DMS153 (cell line): ENCODE data around the gene TAP2.
"Not testable (repeated sequence)": the region's sequence is repeated elsewhere in the genome, so short reads cannot be mapped to it uniquely, and the experiment has no call there.

Source experiments
- DNase-seq: peaks from one replicate; lab custom pipeline; 2025; lab: John Stamatoyannopoulos, UW

TAP2 gene

DNA sequence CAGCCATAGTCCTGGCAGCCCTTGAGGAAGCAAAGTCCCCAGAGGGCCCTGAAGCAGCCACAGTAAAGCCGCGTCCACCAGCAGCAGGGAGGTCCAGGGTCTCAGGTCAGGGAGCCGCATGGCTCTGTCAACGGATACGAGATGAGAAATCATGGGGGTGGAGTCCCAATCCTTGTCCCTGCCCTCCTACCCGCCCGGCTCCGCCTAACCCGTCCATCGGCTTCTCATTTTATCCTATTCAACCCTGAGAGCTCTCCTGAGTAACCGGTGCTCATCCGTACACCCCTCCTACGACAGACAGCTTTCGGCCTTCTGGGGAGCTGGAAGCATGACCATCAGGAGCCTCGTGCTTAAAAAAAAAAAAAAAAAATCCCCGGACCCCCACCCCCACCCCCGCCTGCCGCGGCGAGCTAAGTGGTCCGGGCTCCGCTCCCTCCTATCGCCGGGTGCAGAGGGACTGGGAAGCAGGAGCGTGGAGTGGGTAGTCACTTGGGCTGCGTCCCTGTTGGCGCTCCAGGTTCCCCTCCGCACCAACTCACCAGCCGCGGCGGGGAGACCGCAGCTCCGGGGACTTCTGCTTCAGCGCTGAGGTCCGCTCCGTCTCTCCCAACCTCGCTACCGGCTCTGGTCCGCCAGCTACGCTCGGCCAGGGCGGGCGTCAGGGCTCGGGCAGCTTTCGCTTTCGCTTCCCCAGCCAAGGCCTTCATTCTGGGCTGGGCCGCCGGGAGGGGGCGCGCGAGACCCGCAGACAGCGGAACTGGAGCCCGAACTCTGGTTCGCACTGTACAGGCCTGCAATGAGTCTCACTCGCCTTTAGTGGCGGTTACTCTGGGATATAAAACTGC, at the start of gene TAP2:
TAP2 (minus strand) TSS at position 626 of the 845 bp plus-strand sequence; CDS start at position 120, 506 bp downstream.
- peak; percentile 83 for DNase-seq

DNA sequence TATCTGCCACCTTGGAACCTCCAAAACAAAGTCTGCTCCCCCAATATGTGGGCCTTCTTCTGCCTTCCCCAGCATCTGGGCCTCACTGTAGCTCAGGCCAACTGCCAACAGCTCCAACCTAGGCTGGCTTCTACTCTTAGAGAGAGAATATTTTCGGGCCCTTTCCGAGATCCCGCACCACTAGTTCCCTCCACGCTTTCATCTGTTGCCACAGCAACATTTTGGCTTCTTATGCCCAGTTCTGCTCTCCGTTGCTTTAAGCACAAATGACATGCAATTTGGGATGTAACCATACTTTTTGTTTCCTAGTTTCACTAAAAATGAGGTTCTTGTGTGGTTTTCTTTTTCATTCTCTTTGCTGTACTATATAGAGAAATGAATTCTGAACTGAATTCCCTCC, 49.1 kb upstream of the TAP2 start:
- no peak for DNase-seq

DNA sequence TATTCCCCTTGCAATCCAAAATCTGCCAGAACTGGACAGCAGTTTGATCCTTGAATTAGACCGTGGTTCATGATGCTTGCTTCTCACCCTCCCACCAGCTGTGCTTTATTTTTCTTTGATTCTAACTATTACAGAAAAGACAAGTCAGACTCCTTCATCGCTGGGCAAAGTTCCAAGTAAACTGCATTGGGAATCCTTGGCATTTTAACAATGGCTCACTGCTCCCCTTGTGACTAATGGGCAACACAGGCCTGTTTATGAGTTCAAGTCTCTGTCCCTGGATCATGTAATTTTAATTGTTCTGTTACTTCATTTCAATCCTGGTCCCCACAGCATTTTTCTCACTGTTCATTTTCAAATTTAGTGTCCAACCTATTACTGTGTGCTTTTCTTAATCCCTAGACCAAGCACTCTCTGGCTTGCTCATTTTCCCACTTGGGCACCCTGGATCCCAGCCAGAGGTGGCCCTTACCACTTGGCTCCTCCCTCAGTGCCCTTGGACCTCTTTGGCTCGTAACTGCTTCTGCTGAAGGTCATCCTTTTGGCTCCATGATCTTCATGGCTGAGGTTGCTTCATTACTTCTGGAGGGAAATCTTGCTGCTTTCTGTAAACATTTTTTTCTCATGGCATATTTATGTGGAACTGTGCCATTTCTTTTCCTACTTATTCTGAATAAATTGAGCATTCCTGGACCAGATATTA, 48.3 kb upstream of the TAP2 start:
- no peak for DNase-seq

DNA sequence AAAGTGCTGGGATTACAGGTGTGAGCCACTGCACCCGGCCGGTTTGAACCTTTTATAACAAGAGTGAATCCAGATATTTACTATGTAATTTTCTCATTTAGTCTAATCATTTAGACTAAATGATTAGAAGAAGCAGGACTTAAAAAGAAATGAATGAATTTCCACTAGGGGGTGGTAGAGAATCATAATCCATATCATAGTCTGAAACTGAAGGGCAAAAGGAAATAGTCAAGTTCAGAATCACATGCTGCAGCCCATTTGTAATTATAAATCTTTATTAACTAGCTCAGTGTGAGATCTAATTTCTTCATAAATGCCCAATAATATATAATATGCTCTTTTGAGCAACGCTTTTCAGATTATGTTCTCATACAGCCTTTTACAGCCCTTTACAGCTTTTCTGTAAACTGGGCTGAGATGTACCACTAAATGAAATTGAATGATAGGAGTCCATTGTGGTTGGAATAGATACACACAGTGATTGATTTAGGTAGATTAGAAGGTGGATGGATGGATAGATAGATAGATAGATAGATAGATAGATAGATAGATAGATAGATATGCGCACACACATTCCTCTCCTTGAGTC, 47.3 kb upstream of the TAP2 start:
- DNase-seq: peak; percentile 56

DNA sequence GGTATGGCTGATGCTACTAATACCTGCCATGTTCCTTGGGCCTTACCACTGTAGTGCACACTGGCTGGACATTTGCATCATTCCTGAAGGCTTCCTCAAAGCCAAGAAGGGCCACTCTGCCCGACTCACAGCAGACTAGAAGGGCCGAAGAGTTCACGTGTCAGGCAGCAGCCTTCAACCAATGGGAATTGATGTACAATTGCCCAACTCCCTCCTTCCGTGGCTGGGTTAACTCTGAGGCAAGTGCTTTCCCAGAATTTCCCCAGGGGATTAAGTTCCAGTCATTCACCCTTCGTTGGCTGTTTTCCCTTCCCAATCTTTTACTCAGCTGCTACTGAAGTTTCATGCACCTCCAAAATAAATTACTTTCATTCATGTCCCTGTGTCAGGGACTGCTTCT, 45.2 kb upstream of the TAP2 start:
- no peak for DNase-seq

DNA sequence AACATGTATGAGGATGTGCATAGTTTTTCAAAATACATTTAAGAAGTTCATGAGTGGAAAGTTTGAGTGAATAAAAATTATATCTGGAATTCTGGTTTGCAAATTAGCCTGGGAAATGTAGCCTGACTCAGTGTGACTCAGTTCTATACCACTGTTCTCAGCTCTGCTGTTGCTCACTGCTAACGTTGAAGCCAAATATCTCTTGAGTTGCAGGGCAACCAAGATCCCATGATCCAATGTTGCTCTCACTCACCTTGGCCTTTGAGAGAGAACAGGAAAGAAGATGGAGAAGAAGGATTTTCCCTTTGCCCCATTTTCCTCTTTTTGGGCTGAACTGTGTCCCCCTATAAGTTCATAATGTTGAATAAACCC, 44.3 kb upstream of the TAP2 start:
- DNase-seq: no peak

DNA sequence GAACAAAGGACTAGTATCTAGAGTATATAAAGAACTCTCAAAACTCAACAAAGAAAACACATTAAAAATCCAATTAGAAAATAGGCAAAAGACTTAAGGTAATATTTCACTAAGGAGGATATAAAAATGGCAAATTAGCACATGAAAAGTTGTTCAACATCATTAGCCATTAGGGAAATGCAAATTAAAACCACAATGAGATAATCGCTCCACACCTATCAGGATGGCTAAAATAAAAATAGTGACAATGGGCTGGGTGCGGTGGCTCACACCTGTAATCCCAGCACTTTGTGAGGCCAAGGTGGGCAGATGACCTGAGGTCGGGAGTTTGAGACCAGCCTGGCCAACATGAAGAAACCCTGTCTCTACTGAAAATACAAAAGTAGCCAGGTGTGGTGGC, 42.4 kb upstream of the TAP2 start:
- DNase-seq: not testable (repeated sequence)

DNA sequence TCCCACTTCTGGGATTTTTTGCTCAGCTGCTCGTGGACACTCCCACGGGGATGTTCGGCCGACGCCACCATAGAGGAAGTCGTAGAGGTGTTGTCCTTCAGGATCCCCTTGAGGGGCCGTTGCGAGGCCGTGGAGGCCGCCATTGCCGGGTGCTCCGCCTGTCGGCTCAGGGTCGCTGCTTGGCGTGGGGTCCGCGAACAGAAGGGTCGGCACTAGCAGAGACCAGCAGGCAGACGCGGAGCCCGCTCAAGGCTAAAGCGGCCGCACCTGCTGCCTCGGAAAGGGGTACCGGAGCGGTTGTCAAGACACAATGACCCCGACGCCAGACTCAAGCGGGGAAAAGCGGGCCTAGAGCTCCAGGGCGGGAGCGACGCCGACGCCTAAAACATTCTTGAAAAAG, 41.2 kb upstream of the TAP2 start:
- DNase-seq: no peak

DNA sequence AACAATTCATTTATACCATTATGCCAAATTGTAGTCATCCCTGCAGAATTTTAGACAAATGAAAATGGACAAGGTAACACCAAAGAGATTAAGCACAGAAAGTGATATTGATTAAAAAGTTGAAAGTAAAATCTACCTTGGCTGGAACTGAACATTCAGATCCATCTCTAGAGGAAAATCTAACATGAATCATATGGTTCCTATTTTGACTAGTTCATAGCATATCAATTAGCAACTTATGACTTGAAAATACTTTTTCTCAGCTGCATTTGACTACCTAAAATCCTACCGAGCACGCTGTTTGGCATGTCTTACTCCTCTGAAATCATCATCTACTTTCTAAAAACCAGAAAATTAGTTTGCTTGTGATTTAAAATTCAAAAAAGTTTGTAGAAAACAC, 38.1 kb upstream of the TAP2 start:
- no peak for DNase-seq

DNA sequence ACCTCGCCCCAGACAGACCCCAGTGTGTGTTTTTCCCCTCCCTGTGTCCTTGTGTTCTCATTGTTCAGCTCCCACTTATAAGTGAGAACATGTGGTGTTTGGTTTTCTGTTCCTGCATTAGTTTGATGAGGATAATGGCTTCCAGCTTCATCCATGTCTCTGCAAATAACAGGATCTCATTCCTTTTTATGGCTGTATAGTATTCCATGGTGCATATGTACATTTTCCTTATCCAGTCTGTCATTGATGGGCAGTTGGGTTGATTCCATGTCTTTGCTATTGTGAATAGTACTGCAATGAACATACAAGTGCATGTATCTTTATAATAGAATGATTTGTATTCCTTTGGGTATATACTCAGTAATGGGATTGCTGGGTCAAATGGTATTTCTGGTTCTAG, 35.4 kb upstream of the TAP2 start:
- DNase-seq: not testable (repeated sequence)

DNA sequence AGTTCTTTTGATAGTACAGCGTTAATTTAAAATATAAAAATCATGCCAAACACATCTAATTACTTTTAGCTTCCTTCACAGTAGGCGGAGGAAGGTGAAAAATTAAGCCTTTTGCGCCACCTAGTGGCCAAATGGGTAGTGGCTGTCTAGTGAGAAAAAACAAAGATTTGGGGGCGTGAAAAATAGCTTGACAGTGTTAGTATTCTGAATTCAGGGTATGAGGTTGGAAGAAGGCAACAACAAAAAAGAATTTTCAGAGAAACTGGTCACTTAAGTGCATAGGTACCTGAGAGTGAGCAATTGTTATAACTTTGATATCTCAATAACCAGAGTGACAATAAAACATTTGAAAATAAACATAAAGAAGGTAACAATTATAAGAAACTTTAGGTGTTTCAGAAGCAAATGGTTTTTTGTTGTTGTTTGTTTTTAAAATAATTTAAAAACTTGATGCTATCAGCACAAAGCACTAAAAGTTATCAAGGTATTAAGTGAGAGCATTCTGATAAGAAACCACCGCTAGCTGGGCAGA, 29.8 kb upstream of the TAP2 start:
- DNase-seq: peak; percentile 58

DNA sequence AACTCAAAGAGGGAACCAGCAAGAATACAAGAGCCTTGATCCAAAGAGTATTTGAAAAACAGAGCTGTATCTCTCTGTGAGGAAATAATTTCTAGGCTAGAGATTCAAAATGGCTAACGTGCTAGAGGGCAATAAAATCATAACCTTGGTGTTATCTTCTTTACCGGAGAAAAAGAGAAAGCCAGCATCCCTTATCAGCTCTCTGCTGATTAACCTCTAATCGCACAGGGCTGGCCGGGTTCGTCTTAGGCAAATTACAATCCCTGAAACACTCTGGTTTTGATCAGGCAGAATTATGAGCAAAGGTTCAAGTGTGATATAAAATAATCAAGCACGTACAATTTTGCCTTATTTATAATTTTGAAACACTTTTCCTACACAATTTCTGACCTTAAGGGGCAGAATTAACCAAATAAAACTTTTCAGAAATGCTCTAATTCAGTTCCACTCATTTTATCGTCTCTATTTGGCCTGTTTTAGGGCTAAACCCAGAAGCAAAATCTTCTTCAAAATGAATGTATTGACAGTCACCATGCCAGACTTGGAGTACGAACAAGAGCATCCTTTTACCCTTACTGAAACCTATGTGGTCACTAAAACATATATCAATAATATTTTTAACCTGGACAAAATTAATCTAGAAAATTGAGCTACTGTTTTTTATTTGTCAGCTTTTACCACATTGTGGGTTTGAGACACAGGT, 29.2 kb upstream of the TAP2 start:
- DNase-seq: no peak

DNA sequence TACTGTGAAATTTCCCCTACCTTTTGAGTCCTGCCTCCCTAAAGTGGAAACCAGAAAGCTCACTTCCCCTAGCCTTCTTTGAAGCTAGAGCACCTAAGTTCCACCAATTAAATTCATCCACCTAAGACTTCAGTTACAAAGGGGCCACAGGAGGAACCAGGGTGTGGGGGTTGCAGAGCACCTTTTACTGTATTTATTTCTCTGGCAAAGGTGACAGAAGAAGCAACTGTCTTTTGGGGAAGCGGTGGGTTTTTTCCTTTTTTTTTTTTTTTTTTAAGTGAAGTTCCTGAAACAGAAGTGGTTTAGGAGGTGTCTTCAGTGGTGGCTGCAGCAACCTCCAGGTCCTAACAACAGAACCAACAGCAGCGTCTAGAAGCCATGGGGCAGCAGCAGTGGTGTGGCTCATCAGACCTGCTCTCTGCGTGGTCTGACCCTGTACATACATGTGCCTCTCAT, 28.5 kb upstream of the TAP2 start:
- no peak for DNase-seq

DNA sequence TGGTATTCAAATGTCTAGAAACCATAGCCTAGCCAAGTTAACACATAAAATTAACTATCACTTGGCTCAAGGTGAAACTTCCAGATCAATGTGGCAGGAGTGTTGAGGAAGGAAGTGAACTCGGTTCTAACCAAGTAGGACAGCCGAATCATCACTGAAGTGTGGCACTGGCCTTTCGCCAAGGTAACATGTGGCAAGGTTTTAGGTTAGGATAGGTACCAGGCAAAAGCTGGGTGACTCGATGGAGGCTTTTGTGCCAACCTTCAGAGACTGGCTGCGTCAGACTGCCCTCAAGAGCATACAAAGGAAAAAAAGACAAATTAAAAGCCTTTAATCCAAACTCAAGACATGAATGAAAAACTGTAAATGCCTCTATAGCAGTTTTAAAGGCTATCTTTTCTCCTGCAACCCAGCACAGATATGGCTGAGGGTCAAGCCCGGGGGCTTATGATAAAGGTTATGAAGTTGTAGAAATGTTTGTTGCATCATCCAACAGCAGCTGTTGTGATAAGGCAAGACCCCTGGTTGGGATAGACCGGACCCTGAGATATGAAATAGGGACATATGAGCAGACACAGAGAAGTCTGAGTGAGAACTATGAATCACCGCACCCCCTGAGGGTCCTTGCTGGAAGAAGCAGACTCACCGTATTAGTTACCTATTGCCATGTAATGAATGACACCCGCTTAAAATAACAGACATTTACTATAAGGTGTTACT, 27.3 kb upstream of the TAP2 start:
- no peak for DNase-seq

DNA sequence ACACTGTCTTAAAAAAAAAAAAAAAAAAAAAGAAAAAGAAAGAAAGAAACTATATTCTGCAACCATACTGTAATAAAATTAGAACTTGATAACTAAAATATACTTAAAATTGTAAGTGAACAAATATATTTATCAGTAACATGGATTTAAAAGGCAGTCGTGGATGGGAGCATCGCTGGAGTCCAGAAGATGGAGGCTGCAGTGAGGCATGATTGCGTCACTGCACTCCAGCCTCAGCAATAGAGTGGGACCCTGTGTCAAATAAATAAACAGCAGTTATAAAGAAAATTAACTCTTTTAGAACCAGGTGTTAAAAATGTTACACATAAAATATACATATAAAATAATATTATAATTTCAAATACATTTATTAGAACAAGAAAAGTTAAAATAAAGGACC, 24.2 kb upstream of the TAP2 start:
- DNase-seq: no peak

DNA sequence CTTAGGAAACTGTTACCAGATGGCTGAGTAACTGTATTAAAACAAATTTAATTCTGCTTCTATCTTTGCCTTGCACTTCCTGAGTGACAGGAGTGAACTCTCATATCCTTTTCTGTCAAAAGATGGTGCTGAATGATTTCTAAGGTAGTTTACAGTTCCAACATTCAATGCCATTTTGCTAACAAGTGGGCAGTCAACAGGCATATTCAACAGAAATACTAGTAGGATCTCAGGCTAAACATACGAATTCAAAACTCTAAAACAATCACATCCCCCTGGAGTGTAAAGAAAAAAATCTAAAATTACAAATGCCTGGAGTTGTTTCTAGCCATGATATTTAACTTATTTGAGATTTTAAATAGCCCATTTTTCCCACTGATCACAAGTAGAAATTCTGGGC, 22.1 kb upstream of the TAP2 start:
- no peak for DNase-seq

DNA sequence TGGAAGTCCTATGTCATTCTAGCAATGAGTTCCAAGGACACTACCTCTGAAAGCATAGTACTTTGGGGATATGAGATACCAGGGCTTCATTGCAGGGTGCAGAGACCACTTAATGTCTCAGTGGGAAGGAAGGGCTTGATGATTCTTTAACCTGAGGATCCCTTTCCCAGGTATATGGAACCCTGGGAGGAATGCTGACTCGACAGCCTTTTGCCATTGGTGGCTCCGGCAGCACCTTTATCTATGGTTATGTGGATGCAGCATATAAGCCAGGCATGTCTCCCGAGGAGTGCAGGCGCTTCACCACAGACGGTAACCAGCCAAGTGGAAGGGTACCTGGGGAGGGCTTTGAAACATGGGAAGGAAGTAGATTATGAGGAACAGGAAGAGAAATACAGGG, 19.7 kb upstream of the TAP2 start:
- no peak for DNase-seq

DNA sequence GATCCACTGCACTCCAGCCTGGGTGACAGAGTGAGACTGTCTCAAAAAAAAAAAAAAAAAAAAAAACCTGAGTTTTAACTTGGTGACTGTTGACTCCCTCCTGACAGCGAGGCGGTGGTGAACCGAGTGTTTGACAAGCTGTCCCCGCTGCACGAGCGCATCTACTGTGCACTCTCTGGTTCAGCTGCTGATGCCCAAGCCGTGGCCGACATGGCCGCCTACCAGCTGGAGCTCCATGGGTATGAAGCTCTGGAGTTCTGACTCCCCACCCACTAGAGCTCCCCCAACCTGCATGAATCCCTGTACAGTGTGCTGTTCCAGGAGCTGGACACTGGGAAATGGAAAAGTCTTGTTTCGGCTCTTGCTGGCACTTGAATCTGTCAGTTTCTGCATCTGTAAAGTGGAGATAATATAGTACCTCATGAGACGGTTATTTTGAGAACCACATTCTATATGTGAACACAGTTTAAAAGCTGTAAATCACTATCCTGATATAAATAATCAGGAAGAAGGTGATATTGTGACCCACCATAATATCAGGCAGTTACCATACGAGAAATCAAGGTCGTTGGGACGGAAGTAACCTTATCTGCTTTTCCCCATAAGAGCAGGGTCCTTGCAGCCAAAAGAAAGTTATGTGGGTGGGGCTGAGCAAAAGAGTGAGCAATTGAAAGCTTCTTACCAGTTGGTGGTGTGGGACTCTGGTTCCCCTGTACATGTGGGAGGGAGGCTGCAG, 18.8 kb upstream of the TAP2 start:
- DNase-seq: no peak

DNA sequence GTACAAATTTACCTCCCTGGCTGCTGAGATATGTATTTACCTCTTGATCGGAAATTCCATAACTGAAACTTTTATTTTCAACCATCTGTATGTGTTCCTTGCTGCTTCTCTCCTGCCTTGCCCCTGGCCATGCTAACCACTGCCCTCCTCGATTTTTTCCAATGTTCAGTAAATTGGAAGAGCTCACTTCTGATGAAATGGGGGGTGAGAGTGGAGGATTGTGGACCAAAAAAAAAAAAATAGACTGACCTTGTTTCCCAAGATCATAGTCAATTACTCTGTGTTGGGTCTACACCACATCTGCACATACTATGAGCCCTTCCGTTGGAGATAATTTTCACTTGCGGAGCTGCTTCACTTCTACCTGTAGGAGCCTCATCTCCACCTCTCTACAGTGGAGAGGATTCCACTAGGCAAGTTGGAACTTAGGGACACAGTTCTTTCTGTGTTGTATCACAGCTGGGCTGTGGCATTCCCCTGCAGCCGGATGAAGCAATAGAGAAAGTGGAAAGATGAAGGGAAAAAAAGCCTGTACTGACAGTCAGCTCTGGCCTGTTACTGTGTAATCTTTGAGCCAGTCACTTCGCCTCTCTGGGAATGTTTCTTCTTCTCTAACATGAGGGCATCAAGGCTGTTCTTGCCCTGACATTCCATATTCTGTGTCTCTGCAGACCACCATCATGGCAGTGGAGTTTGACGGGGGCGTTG, 17.1 kb upstream of the TAP2 start:
- no peak for DNase-seq
